Mesendoderm (in vitro differentiated cells): ENCODE data around the gene GCC1.
A peak's percentile ranks its signal among the peaks of the same experiment; 100 is the strongest.
"Not testable (repeated sequence)": the region's sequence is repeated elsewhere in the genome, so short reads cannot be mapped to it uniquely, and the experiment has no call there.

Experiments
- DNase-seq: peaks from one replicate; pipeline ENCODE4 v3.0.0; 2013
- H2AK5ac ChIP-seq: 2 replicates; pipeline ENCODE4 v1.6.1; 2013; ENCODE audit warnings: low read length, inconsistent platforms
- H2BK120ac ChIP-seq: 2 replicates; pipeline ENCODE4 v1.6.1; 2013; ENCODE audit warnings: low read depth, mild to moderate bottlenecking, low read length, moderate library complexity, mixed read lengths
- H2BK15ac ChIP-seq: replicated peaks from 2 replicates; pipeline ENCODE4 v1.6.1; 2013; ENCODE audit warnings: low read depth, mild to moderate bottlenecking, moderate library complexity
- H2BK5ac ChIP-seq: 2 replicates; pipeline ENCODE4 v1.6.1; 2013; ENCODE audit warnings: low read length, inconsistent platforms
- H3K18ac ChIP-seq: 2 replicates; pipeline ENCODE4 v1.6.1; 2013; ENCODE audit warnings: mild to moderate bottlenecking, low read length, mixed read lengths
- H3K23ac ChIP-seq: one replicate; pipeline ENCODE4 v1.6.1; 2013; ENCODE audit warnings: low read length
- H3K27ac ChIP-seq: 2 replicates; pipeline ENCODE4 v1.5.1; 2013; ENCODE audit warnings: low read depth, mild to moderate bottlenecking, inconsistent platforms, low read length, moderate library complexity
- H3K27me3 ChIP-seq: 2 replicates; pipeline ENCODE4 v1.6.1; 2013; ENCODE audit warnings: low read length, control low read depth, mild to moderate bottlenecking, inconsistent platforms; ENCODE audit not compliant: insufficient read depth, poor library complexity
- H3K36me3 ChIP-seq: 2 replicates; pipeline ENCODE4 v1.6.1; 2013; ENCODE audit warnings: low read length, inconsistent platforms; ENCODE audit not compliant: control insufficient read depth, insufficient read depth
- H3K4ac ChIP-seq: one replicate; pipeline ENCODE4 v1.6.1; 2013; ENCODE audit warnings: low read depth, mild to moderate bottlenecking, low read length, moderate library complexity
- H3K4me1 ChIP-seq: 2 replicates; pipeline ENCODE4 v1.6.1; 2013; ENCODE audit warnings: low read depth, low read length, inconsistent platforms; ENCODE audit not compliant: control insufficient read depth
- H3K4me2 ChIP-seq: 2 replicates; pipeline ENCODE4 v1.6.1; 2013; ENCODE audit warnings: low read length
- H3K4me3 ChIP-seq: 2 replicates; pipeline ENCODE4 v1.5.1; 2013; ENCODE audit warnings: mild to moderate bottlenecking, low read length
- H3K56ac ChIP-seq: one replicate; pipeline ENCODE4 v1.6.1; 2013; ENCODE audit warnings: low read length
- H3K79me1 ChIP-seq: 2 replicates; pipeline ENCODE4 v1.6.1; 2013; ENCODE audit warnings: low read length, inconsistent platforms
- H3K79me2 ChIP-seq: 2 replicates; pipeline ENCODE4 v1.6.1; 2013; ENCODE audit warnings: mild to moderate bottlenecking, low read length; ENCODE audit not compliant: control insufficient read depth, insufficient read depth
- H3K9ac ChIP-seq: 2 replicates; pipeline ENCODE4 v1.6.1; 2013; ENCODE audit warnings: low read length, inconsistent platforms
- H4K5ac ChIP-seq: one replicate; pipeline ENCODE4 v1.6.1; 2013; ENCODE audit warnings: low read length
- H4K8ac ChIP-seq: one replicate; pipeline ENCODE4 v1.6.1; 2013; ENCODE audit warnings: low read depth, mild to moderate bottlenecking, control low read depth, low read length, moderate library complexity
- WGBS: extraction: QIAGEN DNeasy Blood & Tissue Kit; methylation state at CpG from one replicate; pipeline ENCODE4 v1.1.7; 2013; ENCODE audit warnings: low lambda C conversion rate, missing lambda C conversion rate; ENCODE audit not compliant: insufficient coverage; ENCODE audit errors: extremely low coverage; 5-methylcytosine and 5-hydroxymethylcytosine counted together

The GCC1 gene

GRCh38 chr7:127541548-127541947 is 43.8 kb downstream of the GCC1 start:
- H3K23ac ChIP-seq, result no peak overlapping the region
- H3K4me2 ChIP-seq, result no peak overlapping the region
- no peak overlapping the region for H2BK120ac ChIP-seq
- DNase-seq, result no peak
- H4K5ac ChIP-seq, result no peak overlapping the region
- H4K8ac ChIP-seq, result no peak overlapping the region
- H3K56ac ChIP-seq, result no peak overlapping the region
- H3K4me3 ChIP-seq, result no peak overlapping the region
- peaks cover 8% of the 10 kb centered on the region for H3K27me3 ChIP-seq
- H3K79me1 ChIP-seq, result no peaks in the 10 kb centered on the region
- no peak overlapping the region for H3K4ac ChIP-seq
- H3K27ac ChIP-seq, result no peak overlapping the region
- no peak overlapping the region for H2BK5ac ChIP-seq
- H3K79me2 ChIP-seq, result no peaks in the 10 kb centered on the region
- H3K9ac ChIP-seq, result no peak overlapping the region
- no peak overlapping the region for H3K18ac ChIP-seq
- WGBS, result no CpG with 5 or more reads among the region's 4 CpGs
- H2BK15ac ChIP-seq, result no peak overlapping the region
- H2AK5ac ChIP-seq, result no peak overlapping the region
- H3K36me3 ChIP-seq, result no peaks in the 10 kb centered on the region
- H3K4me1 ChIP-seq, result no peaks in the 10 kb centered on the region

GRCh38 chr7:127540461-127540860 is 44.9 kb downstream of the GCC1 start:
- not testable (repeated sequence) for H3K18ac ChIP-seq, H3K4me3 ChIP-seq, DNase-seq, H3K79me1 ChIP-seq, H3K27ac ChIP-seq, H2BK120ac ChIP-seq, H3K79me2 ChIP-seq, H3K4me2 ChIP-seq, H3K56ac ChIP-seq, H4K5ac ChIP-seq, H3K4ac ChIP-seq, H2BK15ac ChIP-seq, H2BK5ac ChIP-seq, H2AK5ac ChIP-seq, H4K8ac ChIP-seq, H3K36me3 ChIP-seq, H3K9ac ChIP-seq, H3K23ac ChIP-seq, H3K27me3 ChIP-seq, H3K4me1 ChIP-seq
- no CpG with 5 or more reads among the region's 10 CpGs for WGBS

- Histone ChIP-seq H2BK120ac (no peak overlapping the region), H3K56ac (no peak overlapping the region), H2AK5ac (no peak overlapping the region), H3K9ac (no peak overlapping the region), H3K4me2 (no peak overlapping the region), H2BK5ac (no peak overlapping the region), H3K4ac (no peak overlapping the region), H4K8ac (no peak overlapping the region), H3K36me3 (no peaks in the 10 kb centered on the region), H3K27ac (no peak overlapping the region), H3K79me1 (no peaks in the 10 kb centered on the region), H4K5ac (no peak overlapping the region), H3K4me1 (no peaks in the 10 kb centered on the region), H3K18ac (no peak overlapping the region), H3K4me3 (no peak overlapping the region), H3K27me3 (peaks cover 8% of the 10 kb centered on the region), H2BK15ac (no peak overlapping the region), H3K23ac (no peak overlapping the region), H3K79me2 (no peaks in the 10 kb centered on the region)
- DNase-seq, result no peak
- WGBS, result no CpG with 5 or more reads among the region's 9 CpGs
Measured at GRCh38 chr7:127539116-127539515, 46.3 kb downstream of the GCC1 start.

- H4K5ac ChIP-seq, result no peak overlapping the region
- no CpG with 5 or more reads among the region's 16 CpGs for WGBS
- H3K79me2 ChIP-seq, result no peaks in the 10 kb centered on the region
- H3K4ac ChIP-seq, result no peak overlapping the region
- no peak overlapping the region for H3K4me3 ChIP-seq
- H3K27ac ChIP-seq, result no peak overlapping the region
- DNase-seq, result peak; percentile 24
- no peak overlapping the region for H3K18ac ChIP-seq
- no peaks in the 10 kb centered on the region for H3K79me1 ChIP-seq
- H2AK5ac ChIP-seq, result no peak overlapping the region
- peak overlapping the region; percentile 51 for H3K4me2 ChIP-seq
- H2BK5ac ChIP-seq, result no peak overlapping the region
- H3K23ac ChIP-seq, result no peak overlapping the region
- H3K9ac ChIP-seq, result no peak overlapping the region
- no peaks in the 10 kb centered on the region for H3K36me3 ChIP-seq
- peaks cover 8% of the 10 kb centered on the region for H3K27me3 ChIP-seq
- H3K56ac ChIP-seq, result no peak overlapping the region
- no peaks in the 10 kb centered on the region for H3K4me1 ChIP-seq
- no peak overlapping the region for H4K8ac ChIP-seq
- no peak overlapping the region for H2BK120ac ChIP-seq
- no peak overlapping the region for H2BK15ac ChIP-seq
Measured at GRCh38 chr7:127536741-127537140, 48.7 kb downstream of the GCC1 start.

GRCh38 chr7:127536394-127536691 is 49.1 kb downstream of the GCC1 start:
- Histone ChIP-seq H3K27me3 (peaks cover 8% of the 10 kb centered on the region), H3K4ac (no peak overlapping the region), H4K5ac (no peak overlapping the region), H3K23ac (no peak overlapping the region), H3K56ac (no peak overlapping the region), H3K9ac (no peak overlapping the region), H3K79me2 (no peaks in the 10 kb centered on the region), H3K4me1 (no peaks in the 10 kb centered on the region), H3K4me2 (no peak overlapping the region), H3K4me3 (no peak overlapping the region), H3K36me3 (no peaks in the 10 kb centered on the region), H4K8ac (no peak overlapping the region), H2BK15ac (no peak overlapping the region), H2AK5ac (no peak overlapping the region), H2BK120ac (no peak overlapping the region), H3K79me1 (no peaks in the 10 kb centered on the region), H3K27ac (no peak overlapping the region), H3K18ac (no peak overlapping the region), H2BK5ac (no peak overlapping the region)
- DNase-seq, result no peak
- no CpG with 5 or more reads among the region's 2 CpGs for WGBS

GRCh38 chr7:127535546-127536393 is 49.6 kb downstream of the GCC1 start:
- no peak overlapping the region for H2BK5ac ChIP-seq
- H3K56ac ChIP-seq, result no peak overlapping the region
- H3K79me1 ChIP-seq, result no peaks in the 10 kb centered on the region
- no peaks in the 10 kb centered on the region for H3K36me3 ChIP-seq
- H2BK15ac ChIP-seq, result no peak overlapping the region
- no peaks in the 10 kb centered on the region for H3K4me1 ChIP-seq
- H3K4ac ChIP-seq, result no peak overlapping the region
- H3K27me3 ChIP-seq, result peaks cover 8% of the 10 kb centered on the region
- no peak overlapping the region for H2AK5ac ChIP-seq
- DNase-seq, result no peak
- H2BK120ac ChIP-seq, result no peak overlapping the region
- no peak overlapping the region for H3K27ac ChIP-seq
- H4K8ac ChIP-seq, result no peak overlapping the region
- H3K4me2 ChIP-seq, result no peak overlapping the region
- H3K18ac ChIP-seq, result no peak overlapping the region
- H3K23ac ChIP-seq, result no peak overlapping the region
- H3K79me2 ChIP-seq, result no peaks in the 10 kb centered on the region
- H3K9ac ChIP-seq, result no peak overlapping the region
- H4K5ac ChIP-seq, result no peak overlapping the region
- WGBS, result no CpG with 5 or more reads among the region's 11 CpGs
- no peak overlapping the region for H3K4me3 ChIP-seq
